Measurements from ENCODE around the gene PLXNA4.

PLXNA4 gene

GRCh38 chr7:132504852-132505251 lies 71.4 kb downstream of the PLXNA4 start:
- in situ Hi-C loops (cut with MboI; ENCODE audit: low sequenced_read_pairs, unreplicated experiment) = no loop called here
- no peak for TF ChIP-seq CTCF (IDR thresholded peaks at IDR 0.05; ENCODE audit: borderline replicate concordance, control extremely low read depth, extremely low read depth, insufficient read depth, missing control alignments)
- no peak for DNase-seq (ENCODE audit: low spot score)

GRCh38 chr7:132504071-132504470 lies 72.2 kb downstream of the PLXNA4 start:
- TF ChIP-seq CTCF (IDR thresholded peaks at IDR 0.05; ENCODE audit: borderline replicate concordance, control extremely low read depth, extremely low read depth, insufficient read depth, missing control alignments) = no peak
- no peak for DNase-seq (ENCODE audit: low spot score)
- in situ Hi-C loops (cut with MboI; ENCODE audit: low sequenced_read_pairs, unreplicated experiment) = no loop called here

GRCh38 chr7:132503415-132503814 lies 72.9 kb downstream of the PLXNA4 start:
- no peak for TF ChIP-seq CTCF (IDR thresholded peaks at IDR 0.05; ENCODE audit: borderline replicate concordance, control extremely low read depth, extremely low read depth, insufficient read depth, missing control alignments)
- in situ Hi-C loops (cut with MboI; ENCODE audit: low sequenced_read_pairs, unreplicated experiment) = no loop called here
- DNase-seq (ENCODE audit: low spot score) = no peak

GRCh38 chr7:132501956-132502355 lies 74.3 kb downstream of the PLXNA4 start:
- no peak for TF ChIP-seq CTCF (IDR thresholded peaks at IDR 0.05; ENCODE audit: borderline replicate concordance, control extremely low read depth, extremely low read depth, insufficient read depth, missing control alignments)
- DNase-seq (ENCODE audit: low spot score) = no peak
- in situ Hi-C loops (cut with MboI; ENCODE audit: low sequenced_read_pairs, unreplicated experiment) = no loop called here

- TF ChIP-seq CTCF (IDR thresholded peaks at IDR 0.05; ENCODE audit: borderline replicate concordance, control extremely low read depth, extremely low read depth, insufficient read depth, missing control alignments) = no peak
- in situ Hi-C loops (cut with MboI; ENCODE audit: low sequenced_read_pairs, unreplicated experiment) = no loop called here
- no peak for DNase-seq (ENCODE audit: low spot score)
These were observed 75.4 kb downstream of the PLXNA4 start for GRCh38 chr7:132500727-132501440.

GRCh38 chr7:132499487-132499886 lies 76.8 kb downstream of the PLXNA4 start:
- DNase-seq (ENCODE audit: low spot score) = no peak
- in situ Hi-C loops (cut with MboI; ENCODE audit: low sequenced_read_pairs, unreplicated experiment) = no loop called here
- no peak for TF ChIP-seq CTCF (IDR thresholded peaks at IDR 0.05; ENCODE audit: borderline replicate concordance, control extremely low read depth, extremely low read depth, insufficient read depth, missing control alignments)

All from GM13976 (cell line).